SU-DHL-6 (cell line): ENCODE data around the gene OPTN.

Experiments used
- CTCF ChIP-seq: fragments of 200-600 bp; sonication (generic); IDR thresholded peaks from one replicate; pipeline ENCODE4 v1.5.1; 2017; ENCODE audit warnings: antibody characterized with exemption, mild to moderate bottlenecking, low read length, moderate library complexity; ENCODE audit not compliant: insufficient read depth, poor library complexity, severe bottlenecking
- EZH2phosphoT487 ChIP-seq: fragments of 200-600 bp; sonication (generic), shearing (Covaris generic); conservative IDR thresholded peaks from 2 replicates; pipeline ENCODE4 v1.6.1; 2018; ENCODE audit warnings: mild to moderate bottlenecking, antibody characterized with exemption, low read length, moderate library complexity, mixed read lengths

GRCh38 chr10:13067431-13067830, 32.5 kb upstream of the OPTN start:
- TF ChIP-seq CTCF (no peak), EZH2phosphoT487 (no peak)
